ENCODE measurements around the gene SGCG. TPM values are rescaled to one million over a fixed set of nuclear protein-coding genes. Genes with fewer than 3 reads are reported as not detected.

The SGCG gene
- polyA plus RNA-seq, 1 experiment, result 0.29 TPM

DNA sequence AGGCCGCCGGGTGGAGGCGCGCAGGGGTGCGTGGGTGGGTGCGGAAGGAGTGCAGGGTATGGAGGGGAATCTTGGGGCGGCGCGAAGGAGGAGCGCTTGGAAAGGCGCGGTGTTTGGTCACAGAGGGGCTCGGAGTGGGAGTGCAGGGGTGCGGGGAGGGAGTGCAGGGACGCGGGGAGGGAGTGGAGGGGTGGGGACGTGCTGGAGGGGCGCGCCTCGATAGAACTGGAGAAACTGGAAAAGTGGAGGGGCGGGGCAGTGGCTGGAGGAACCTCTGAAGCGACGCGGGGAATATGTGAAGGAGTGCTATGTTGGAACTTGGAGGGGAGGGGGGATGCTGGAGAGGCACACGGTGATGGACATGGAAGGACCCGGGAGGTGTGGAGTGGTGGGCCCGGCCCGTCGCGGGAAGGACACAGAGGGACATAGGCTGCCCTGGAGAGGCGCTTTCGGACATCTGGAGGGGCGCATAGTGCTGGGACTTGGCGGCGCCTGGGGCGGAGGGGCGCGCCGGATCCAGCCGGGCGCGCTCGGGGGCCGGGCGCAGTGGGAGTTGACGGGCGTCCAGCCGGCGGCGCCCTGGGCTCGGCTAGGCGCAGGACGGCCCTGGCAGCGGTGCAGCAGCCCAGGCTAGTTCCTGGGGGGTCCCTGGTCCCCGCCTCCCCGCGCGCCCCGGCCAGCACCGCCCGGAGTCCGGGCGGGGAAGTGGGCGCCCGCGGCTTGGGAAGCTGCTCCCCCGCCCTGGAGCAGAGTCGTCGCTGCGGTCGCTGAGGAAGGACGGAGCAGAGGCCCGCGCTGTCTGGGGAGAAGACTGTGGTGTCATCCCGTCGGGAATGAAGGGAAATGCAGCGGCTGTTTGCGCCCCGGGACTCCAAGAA, 20.8 kb upstream of the SGCG start:
- TF ChIP-seq, protein P1, sequence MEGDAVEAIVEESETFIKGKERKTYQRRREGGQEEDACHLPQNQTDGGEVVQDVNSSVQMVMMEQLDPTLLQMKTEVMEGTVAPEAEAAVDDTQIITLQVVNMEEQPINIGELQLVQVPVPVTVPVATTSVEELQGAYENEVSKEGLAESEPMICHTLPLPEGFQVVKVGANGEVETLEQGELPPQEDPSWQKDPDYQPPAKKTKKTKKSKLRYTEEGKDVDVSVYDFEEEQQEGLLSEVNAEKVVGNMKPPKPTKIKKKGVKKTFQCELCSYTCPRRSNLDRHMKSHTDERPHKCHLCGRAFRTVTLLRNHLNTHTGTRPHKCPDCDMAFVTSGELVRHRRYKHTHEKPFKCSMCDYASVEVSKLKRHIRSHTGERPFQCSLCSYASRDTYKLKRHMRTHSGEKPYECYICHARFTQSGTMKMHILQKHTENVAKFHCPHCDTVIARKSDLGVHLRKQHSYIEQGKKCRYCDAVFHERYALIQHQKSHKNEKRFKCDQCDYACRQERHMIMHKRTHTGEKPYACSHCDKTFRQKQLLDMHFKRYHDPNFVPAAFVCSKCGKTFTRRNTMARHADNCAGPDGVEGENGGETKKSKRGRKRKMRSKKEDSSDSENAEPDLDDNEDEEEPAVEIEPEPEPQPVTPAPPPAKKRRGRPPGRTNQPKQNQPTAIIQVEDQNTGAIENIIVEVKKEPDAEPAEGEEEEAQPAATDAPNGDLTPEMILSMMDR (IDR thresholded peaks at IDR 0.05; ENCODE audit: insufficient read depth, low read depth, low read length), result no peak
- DNase-seq (ENCODE audit: low read depth), result no peak
- POLR2A ChIA-PET, result no interaction called here
- CTCF ChIA-PET, result no interaction called here
- H3K36me3 ChIP-seq (ENCODE audit: control insufficient read depth, insufficient read depth, low read length), result no peaks in the 10 kb centered on the region
- peaks cover 4% of the 10 kb centered on the region for H3K27me3 ChIP-seq (ENCODE audit: control insufficient read depth, insufficient read depth, low read length)
- H3K4me3 ChIP-seq (ENCODE audit: low read depth, low read length), result peak overlapping the region; percentile 39

DNA sequence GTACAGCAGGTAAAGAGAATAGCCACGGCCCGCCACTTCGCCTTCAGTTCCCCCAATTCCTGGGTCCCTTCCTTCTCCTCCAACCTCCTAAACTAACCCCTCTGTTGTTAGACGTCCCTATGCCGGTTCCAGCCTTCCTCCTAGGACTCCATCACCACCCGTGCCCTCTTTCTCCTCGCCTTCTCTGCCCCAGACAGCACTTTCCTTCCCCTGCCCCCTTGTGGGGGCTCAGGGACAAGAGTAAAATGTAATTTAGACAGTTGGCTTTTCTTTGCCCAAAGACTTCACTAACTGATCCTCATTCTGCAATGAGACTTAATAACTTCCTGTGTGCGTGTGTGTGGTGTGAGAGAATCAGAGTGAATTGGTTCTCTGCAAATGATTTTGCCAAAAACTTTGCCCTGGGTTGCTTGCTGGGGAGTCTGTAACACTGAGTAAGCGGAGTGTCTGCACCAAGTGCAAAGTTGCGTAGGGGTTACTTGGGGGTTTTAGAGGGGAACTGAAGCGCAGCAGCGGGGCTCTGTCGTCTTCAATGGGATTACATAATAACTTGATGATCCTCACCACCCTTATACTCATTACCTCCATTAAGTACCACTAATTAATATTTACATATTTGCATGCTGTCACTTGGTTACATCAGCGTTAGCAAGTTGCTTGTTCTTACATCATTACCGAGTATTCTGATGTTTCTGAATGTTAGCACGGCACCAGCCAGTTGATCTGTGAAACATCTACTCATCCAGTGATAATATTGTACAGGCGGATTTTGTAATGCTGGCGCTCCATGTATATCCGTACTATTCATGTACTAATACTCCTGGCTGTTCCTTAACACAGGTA, 19.9 kb upstream of the SGCG start:
- ChIA-PET POLR2A (no interaction called here), CTCF (interaction anchor here (1.0 kb wide), 1 partner anchor 10 kb away, joined by 3 read pairs; no protein-coding TSS in a partner anchor)
- DNase-seq (ENCODE audit: low read depth), result no peak
- Histone ChIP-seq H3K27me3 (ENCODE audit: control insufficient read depth, insufficient read depth, low read length) (peaks cover 4% of the 10 kb centered on the region), H3K4me3 (ENCODE audit: low read depth, low read length) (no peak overlapping the region), H3K36me3 (ENCODE audit: control insufficient read depth, insufficient read depth, low read length) (no peaks in the 10 kb centered on the region)
- TF ChIP-seq, protein P1 (IDR thresholded peaks at IDR 0.05; ENCODE audit: insufficient read depth, low read depth, low read length), result peak; percentile 22; the same call in 1 of the 2 replicates

DNA sequence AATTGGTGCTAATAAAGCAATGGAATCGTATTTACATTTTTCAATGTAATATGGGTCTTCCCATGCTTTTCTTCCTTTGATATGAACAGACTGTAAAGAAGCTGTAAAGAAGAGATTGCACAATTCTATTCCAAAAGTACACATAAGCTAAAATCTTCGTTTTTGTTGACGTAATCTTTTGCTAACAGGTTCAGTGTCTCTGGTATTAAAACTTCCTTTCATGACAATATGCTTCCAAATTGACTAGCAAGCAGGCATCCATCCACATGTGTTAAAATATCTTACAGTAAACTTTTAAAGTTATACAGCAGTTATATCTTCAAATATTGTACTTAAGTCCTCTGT, 19.3 kb upstream of the SGCG start:
- TF ChIP-seq, protein P1 (IDR thresholded peaks at IDR 0.05; ENCODE audit: insufficient read depth, low read depth, low read length), result no peak
- ChIA-PET POLR2A (no interaction called here), CTCF (interaction anchor here (1.0 kb wide), 1 partner anchor 9 kb away, joined by 3 read pairs; no protein-coding TSS in a partner anchor)
- DNase-seq (ENCODE audit: low read depth), result no peak
- Histone ChIP-seq H3K36me3 (ENCODE audit: control insufficient read depth, insufficient read depth, low read length) (no peaks in the 10 kb centered on the region), H3K4me3 (ENCODE audit: low read depth, low read length) (no peak overlapping the region), H3K27me3 (ENCODE audit: control insufficient read depth, insufficient read depth, low read length) (peaks cover 4% of the 10 kb centered on the region)

DNA sequence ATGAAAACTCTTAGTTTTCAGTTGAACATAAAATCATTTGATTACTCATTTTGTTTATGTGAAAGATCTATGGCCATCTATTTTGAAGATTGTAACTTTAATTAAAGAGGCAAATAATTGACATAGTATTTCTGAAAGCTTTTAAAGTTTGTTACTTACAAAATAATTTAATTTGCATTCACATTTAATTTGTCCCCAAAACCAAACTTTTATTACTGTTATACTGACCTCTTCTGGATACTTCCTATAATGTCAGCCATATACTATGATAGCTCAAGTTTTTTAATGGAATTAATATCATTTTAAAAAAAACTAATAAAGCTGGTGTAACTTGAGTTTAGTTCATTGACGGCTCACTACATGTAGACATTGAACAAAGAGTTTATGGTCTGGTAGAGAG, 4.9 kb upstream of the SGCG start:
- Histone ChIP-seq H3K36me3 (ENCODE audit: control insufficient read depth, insufficient read depth, low read length) (no peaks in the 10 kb centered on the region), H3K4me3 (ENCODE audit: low read depth, low read length) (no peak overlapping the region), H3K27me3 (ENCODE audit: control insufficient read depth, insufficient read depth, low read length) (no peaks in the 10 kb centered on the region)
- TF ChIP-seq, protein P1 (IDR thresholded peaks at IDR 0.05; ENCODE audit: insufficient read depth, low read depth, low read length), result peak; percentile 42; the same call in 1 of the 2 replicates
- no peak for DNase-seq (ENCODE audit: low read depth)
- CTCF ChIA-PET, result interaction anchor here (1.1 kb wide), 1 partner anchor 21 kb away, joined by 5 read pairs; no protein-coding TSS in a partner anchor
- POLR2A ChIA-PET, result no interaction called here

DNA sequence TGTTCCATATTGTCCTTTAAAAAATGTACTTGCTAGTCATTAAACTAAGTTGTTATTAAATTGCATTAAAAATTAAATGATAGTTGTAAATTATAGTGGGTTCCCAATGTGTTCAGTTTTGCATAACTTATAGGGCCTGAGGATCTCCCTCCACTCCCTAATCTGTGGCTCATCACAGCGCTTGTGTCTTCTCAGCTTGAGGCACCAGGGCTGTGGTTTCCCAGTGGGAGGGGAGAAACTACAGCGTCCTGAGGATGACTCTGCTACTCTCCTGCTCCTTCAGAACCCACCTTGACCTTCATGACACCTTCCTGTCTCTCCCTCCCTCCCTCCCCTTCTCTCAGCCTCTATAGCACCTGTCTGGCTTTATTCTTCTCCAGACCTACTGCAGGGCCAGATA, 1.4 kb downstream of the SGCG start:
- ChIA-PET POLR2A (no interaction called here), CTCF (interaction anchor here (1.3 kb wide), 1 partner anchor 23 kb away, joined by 5 read pairs; no protein-coding TSS in a partner anchor)
- H3K27me3 ChIP-seq (ENCODE audit: control insufficient read depth, insufficient read depth, low read length), result no peaks in the 10 kb centered on the region
- TF ChIP-seq, protein P1 (IDR thresholded peaks at IDR 0.05; ENCODE audit: insufficient read depth, low read depth, low read length), result no peak
- no peak overlapping the region for H3K4me3 ChIP-seq (ENCODE audit: low read depth, low read length)
- no peaks in the 10 kb centered on the region for H3K36me3 ChIP-seq (ENCODE audit: control insufficient read depth, insufficient read depth, low read length)
- DNase-seq (ENCODE audit: low read depth), result no peak

All from BJ (cell line).